Astrocyte (in vitro differentiated cells and primary cell): ENCODE measurements around the gene CELF2.

Experiments used
- CTCF ChIP-seq: IDR thresholded peaks from 2 replicates; pipeline ENCODE4 v1.5.1; 2011; ENCODE audit warnings: low read depth, mild to moderate bottlenecking, inconsistent platforms, low read length, moderate library complexity; ENCODE audit not compliant: insufficient read depth
- EZH2 ChIP-seq: IDR thresholded peaks from 2 replicates; pipeline ENCODE4 v1.6.1; 2012; ENCODE audit warnings: mild to moderate bottlenecking, low read length, inconsistent platforms; ENCODE audit not compliant: insufficient read depth

- TF ChIP-seq CTCF (no peak), EZH2 (no peak)
These were observed 174.0 kb downstream of the CELF2 start for GRCh38 chr10:11191678-11192077.
